HepG2 (cell line): Measurements from ENCODE around the gene CENATAC. TPM values are rescaled to one million over a fixed set of nuclear protein-coding genes. Genes with fewer than 3 reads are reported as not detected.

Experiments used
- ATAC-seq: fragments of 200-7000 bp; cut with Tn5 transposase; 3 replicates; pipeline ENCODE4 v1.9.1; 2020; ENCODE audit warnings: mild to moderate bottlenecking, moderate library complexity
- BruUV-seq: library from RNA; stranded (reverse); fragments of 400-500 nt; replicated peaks from 2 replicates; lab custom pipeline; 2021; lab: Mats Ljungman, UMichigan
- CTCF ChIA-PET: fragments of 300-600 bp; formaldehyde crosslinking; extraction: SDS; loops from one replicate; lab custom pipeline; 2021; ENCODE audit warnings: low total read pairs, inconsistent platforms, low intra/inter-chr PET ratio; lab: Yijun Ruan, JAX
- POLR2A ChIA-PET: fragments of 350-600 bp; sonication (Branson Sonifier 250); formaldehyde crosslinking; loops from one replicate; lab custom pipeline; 2020; ENCODE audit warnings: antibody characterized with exemption, inconsistent platforms; lab: Yijun Ruan, JAX
- DNase-seq: peaks from one replicate; pipeline ENCODE4 v3.0.0-alpha.2; 2015; ENCODE audit warnings: low spot score
- FAIRE-seq: peaks from 3 replicates; lab custom pipeline; 2011; peaks lifted over from hg19 to GRCh38; lab: Jason Lieb, UNC
- H2AFZ ChIP-seq: one replicate; pipeline ENCODE4 v1.6.1; 2011; ENCODE audit warnings: low read length, inconsistent platforms
- H3K27ac ChIP-seq: fragments of 300-600 bp; 3 replicates; pipeline ENCODE4 v1.8.0; 2011; ENCODE audit warnings: mixed run types, mild to moderate bottlenecking, mixed read lengths, low read length, inconsistent platforms; ENCODE audit not compliant: insufficient read depth; ENCODE audit errors: extremely low read length
- H3K27me3 ChIP-seq, 2 experiments: fragments of 200-600 bp in 1 of 2; 2 replicates in 1 of 2; 3 replicates in 1 of 2; pipeline versions ENCODE4 v1.6.0 to v1.8.0; 2011; ENCODE audit warnings: low read length in 2 of 2, mild to moderate bottlenecking in 2 of 2, moderate library complexity in 2 of 2, inconsistent platforms in 1 of 2; ENCODE audit not compliant: insufficient read depth in 2 of 2, control insufficient read depth in 1 of 2
- H3K36me3 ChIP-seq, 2 experiments: fragments of 200-600 bp in 1 of 2; replicated peaks in 1 of 2; 2 replicates in 1 of 2; 3 replicates in 1 of 2; pipeline versions ENCODE4 v1.5.1 to v1.8.0; 2011; ENCODE audit warnings: low read length in 2 of 2, inconsistent platforms in 1 of 2; ENCODE audit not compliant: insufficient read depth in 2 of 2, control insufficient read depth in 1 of 2
- H3K4me1 ChIP-seq: 2 replicates; pipeline ENCODE4 v1.5.1; 2012; ENCODE audit warnings: low read length, inconsistent platforms; ENCODE audit not compliant: insufficient read depth
- H3K4me2 ChIP-seq: 2 replicates; pipeline ENCODE4 v1.6.0; 2011; ENCODE audit warnings: low read depth, low read length, inconsistent platforms
- H3K4me3 ChIP-seq, 3 experiments: fragments of 200-600 bp in 1 of 3; sonication (generic), shearing (Covaris generic) in 1 of 3; replicated peaks in 1 of 3; 2 replicates each; pipeline ENCODE4 v1.5.1; 2011 to 2016; ENCODE audit warnings: low read length in 3 of 3, inconsistent platforms in 2 of 3, low read depth in 2 of 3, mild to moderate bottlenecking in 2 of 3, control low read depth in 1 of 3, mixed read lengths in 1 of 3; ENCODE audit not compliant: insufficient read depth in 1 of 3
- H3K79me2 ChIP-seq: one replicate; pipeline ENCODE4 v1.6.1; 2011; ENCODE audit warnings: low read length, inconsistent platforms; ENCODE audit not compliant: insufficient read depth
- H3K9ac ChIP-seq: 2 replicates; pipeline ENCODE4 v1.6.0; 2011; ENCODE audit warnings: mild to moderate bottlenecking, low read depth, low read length, inconsistent platforms; ENCODE audit not compliant: insufficient read depth
- H3K9me3 ChIP-seq: 2 replicates; pipeline ENCODE4 v1.5.1; 2012; ENCODE audit warnings: mild to moderate bottlenecking, low read length
- H4K20me1 ChIP-seq: 2 replicates; pipeline ENCODE4 v1.6.0; 2011; ENCODE audit warnings: inconsistent platforms, mild to moderate bottlenecking, low read length, moderate library complexity; ENCODE audit not compliant: insufficient read depth
- BORCS8-MEF2B ChIP-seq: sonication (generic); formaldehyde crosslinking; IDR thresholded peaks from 2 replicates; pipeline ENCODE4 v1.8.0; 2022; ENCODE audit warnings: mild to moderate bottlenecking, missing genetic modification reagents
- BRF2 ChIP-seq: sonication (generic); formaldehyde crosslinking; IDR thresholded peaks from 2 replicates; pipeline ENCODE4 v1.8.1; 2022; ENCODE audit warnings: mild to moderate bottlenecking, missing genetic modification reagents
- GATAD1 ChIP-seq: IDR thresholded peaks from 2 replicates; pipeline ENCODE4 v1.6.1; 2016; ENCODE audit warnings: missing genetic modification reagents, missing compliant biosample characterization
- HNRNPL ChIP-seq: fragments of 200-400 bp; formaldehyde crosslinking; IDR thresholded peaks from 2 replicates; pipeline ENCODE4 v1.6.1; 2017; ENCODE audit warnings: mild to moderate bottlenecking, low read depth, low read length
- NR0B2 ChIP-seq: sonication (generic); formaldehyde crosslinking; IDR thresholded peaks from 2 replicates; pipeline ENCODE4 v1.4.0; 2020; ENCODE audit warnings: mild to moderate bottlenecking, missing genetic modification reagents
- NR2C2 ChIP-seq: sonication (generic); formaldehyde crosslinking; IDR thresholded peaks from 2 replicates; pipeline ENCODE4 v1.4.0; 2020; ENCODE audit warnings: missing genetic modification reagents, mild to moderate bottlenecking, moderate library complexity, borderline replicate concordance
- POLR2A ChIP-seq, 2 experiments: IDR thresholded peaks; 2 replicates each; pipeline ENCODE4 v1.6.1; 2011; ENCODE audit warnings: low read depth in 2 of 2, low read length in 2 of 2, mild to moderate bottlenecking in 1 of 2, moderate library complexity in 1 of 2; ENCODE audit not compliant: insufficient read depth in 1 of 2
- RBM39 ChIP-seq: fragments of 200-400 bp; formaldehyde crosslinking; IDR thresholded peaks from one replicate; pipeline ENCODE4 v1.6.1; 2018; ENCODE audit warnings: antibody characterized with exemption, mild to moderate bottlenecking, low read depth, low read length; ENCODE audit not compliant: poor library complexity, severe bottlenecking
- SETDB1 ChIP-seq: sonication (generic); formaldehyde crosslinking; IDR thresholded peaks from 2 replicates; pipeline ENCODE4 v1.5.1; 2020; ENCODE audit warnings: missing genetic modification reagents, mild to moderate bottlenecking, borderline replicate concordance
- SMAD3 ChIP-seq: sonication (generic); formaldehyde crosslinking; IDR thresholded peaks from 2 replicates; pipeline ENCODE4 v1.4.0; 2020; ENCODE audit warnings: missing genetic modification reagents
- SRSF1 ChIP-seq: fragments of 200-400 bp; formaldehyde crosslinking; optimal IDR thresholded peaks from 2 replicates; pipeline ENCODE3; 2017; ENCODE audit warnings: mild to moderate bottlenecking, low read depth, low read length, moderate library complexity
- SRSF9 ChIP-seq: fragments of 200-400 bp; formaldehyde crosslinking; IDR thresholded peaks from 2 replicates; pipeline ENCODE4 v1.6.1; 2018; ENCODE audit warnings: borderline replicate concordance, mild to moderate bottlenecking, low read depth, low read length; ENCODE audit not compliant: insufficient read depth, poor library complexity, severe bottlenecking
- STAT5B ChIP-seq: sonication (generic); formaldehyde crosslinking; IDR thresholded peaks from 2 replicates; pipeline ENCODE4 v1.4.0; 2020; ENCODE audit warnings: missing genetic modification reagents
- ZFP82 ChIP-seq: sonication (generic); formaldehyde crosslinking; IDR thresholded peaks from 2 replicates; pipeline ENCODE4 v1.5.1; 2020; ENCODE audit warnings: mild to moderate bottlenecking, missing genetic modification reagents, borderline replicate concordance
- ZNF18 ChIP-seq: sonication (generic); formaldehyde crosslinking; IDR thresholded peaks from 2 replicates; pipeline ENCODE4 v1.8.0; 2022; ENCODE audit warnings: mild to moderate bottlenecking, missing genetic modification reagents; ENCODE audit not compliant: insufficient replicate concordance
- ZNF546 ChIP-seq: sonication (generic); formaldehyde crosslinking; conservative IDR thresholded peaks from 2 replicates; pipeline ENCODE4 v1.8.1; 2023; ENCODE audit warnings: mild to moderate bottlenecking, missing genetic modification reagents
- ZNF570 ChIP-seq: sonication (generic); formaldehyde crosslinking; IDR thresholded peaks from 2 replicates; pipeline ENCODE4 v1.4.0; 2020; ENCODE audit warnings: mild to moderate bottlenecking, missing genetic modification reagents, borderline replicate concordance
- ZNF776 ChIP-seq: sonication (generic); formaldehyde crosslinking; IDR thresholded peaks from 2 replicates; pipeline ENCODE4 v1.4.0; 2020; ENCODE audit warnings: mild to moderate bottlenecking, missing genetic modification reagents
- ZNF879 ChIP-seq: sonication (generic); formaldehyde crosslinking; IDR thresholded peaks from 2 replicates; pipeline ENCODE4 v1.8.1; 2023; ENCODE audit warnings: missing genetic modification reagents
- WGBS: methylation state at CpG from one replicate; pipeline ENCODE4 v1.1.6; 2017; ENCODE audit warnings: low lambda C conversion rate; 5-methylcytosine and 5-hydroxymethylcytosine counted together
- in situ Hi-C: cut with HindIII; loops from 2 replicates; pipeline ENCODE4 v1.10.0; 2017; ENCODE audit warnings: low pct_unique_long_range_greater_than_20kb; ENCODE audit not compliant: extremely low pct_ligation_motif_present
- intact Hi-C: fragments of 100-400 bp; cut with micrococcal nuclease; formaldehyde crosslinking; loops from one replicate; pipeline ENCODE4 v1.10.0; 2022; ENCODE audit not compliant: unreplicated experiment
- polyA plus RNA-seq, 8 experiments: library from polyadenylated mRNA; depleted of rRNA in 3 of 8; stranded (reverse) in 7 of 8; unstranded in 1 of 8; fragments of >200 nt; fragmentation: Illumina TruSeq in 4 of 8; extraction: Trizol in 4 of 8; gene quantifications; 2 replicates each; pipeline versions ENCODE4 v1.2.1 to v1.2.3, GENCODE V29; 2011 to 2016; ENCODE audit warnings: low read depth in 4 of 8, missing spikeins in 1 of 8, mixed read lengths in 1 of 8; ENCODE audit not compliant: insufficient read depth in 1 of 8
- total RNA-seq, 5 experiments: library from RNA; depleted of rRNA; stranded (reverse); fragments of >200 nt; fragmentation: Illumina TruSeq; extraction: Trizol; gene quantifications; 2 replicates each; pipeline ENCODE4 v1.2.3, GENCODE V29; 2016; ENCODE audit warnings: low read depth in 1 of 5

Gene CENATAC
- total and polyA plus RNA-seq, 2 of the 13 experiments (the other 11 are each of a cell fraction or from before 2014, with no cell fraction given): 21.7 to 25.0 TPM

- no peak for ATAC-seq
- TF ChIP-seq SRSF9: no peak
- TF ChIP-seq BRF2 (CRISPR knock-in tag): no peak
- TF ChIP-seq STAT5B (CRISPR knock-in tag): no peak
- 0 out of 2 replicates have a peak, but pooled peaks have one; percentile 65 for TF ChIP-seq HNRNPL
- peak; percentile 52; the same call in 1 of the 2 replicates for TF ChIP-seq ZNF879 (CRISPR knock-in tag)
- TF ChIP-seq POLR2A (IDR thresholded peaks at IDR 0.05; ENCODE audit: insufficient read depth in 1 of 2, low read depth in 2 of 2, low read length in 2 of 2): peak in 1 of 2 experiments; percentile 21; a peak in 1 of 4 replicates
- TF ChIP-seq GATAD1 (CRISPR knock-in tag): no peak
- TF ChIP-seq NR2C2 (CRISPR knock-in tag): no peak
- no peak for TF ChIP-seq ZFP82 (CRISPR knock-in tag)
- TF ChIP-seq BORCS8-MEF2B (CRISPR knock-in tag): no peak
- TF ChIP-seq ZNF546: 0 out of 2 replicates have a peak, but pooled peaks have one; percentile 12
- no peak for TF ChIP-seq ZNF570
- TF ChIP-seq SETDB1: no peak
- 0 out of 2 replicates have a peak, but pooled peaks have one; percentile 26 for TF ChIP-seq NR0B2 (CRISPR knock-in tag)
- TF ChIP-seq RBM39: no peak
- TF ChIP-seq ZNF776 (CRISPR knock-in tag): no peak
- peak; percentile 65 for TF ChIP-seq SRSF1
- TF ChIP-seq ZNF18 (CRISPR knock-in tag): no peak
- TF ChIP-seq SMAD3 (CRISPR knock-in tag): no peak
Measured at GRCh38 chr11:119027561-119028345, 29.8 kb downstream of the CENATAC start.

More at GRCh38 chr11:119027561-119028345, 29.8 kb downstream of the CENATAC start:
- intact Hi-C loops: no loop called here
- no peak for DNase-seq
- H3K4me2 ChIP-seq: peak overlapping the region; percentile 99
- no peaks in the 10 kb centered on the region; a peak in 1 of 5 replicates for H3K27me3 ChIP-seq
- in situ Hi-C loops: no loop called here
- H3K4me1 ChIP-seq: peaks cover 81% of the 10 kb centered on the region
- no peaks in the 10 kb centered on the region for H3K9me3 ChIP-seq
- peaks cover 5% of the 10 kb centered on the region; the same call in 1 of the 2 replicates for H4K20me1 ChIP-seq
- no peak for FAIRE-seq
- WGBS: 100% methylated on average over 1 of the region's 9 CpGs
- no peak overlapping the region for H2AFZ ChIP-seq
- peaks cover 4% of the 10 kb centered on the region in 2 experiments; a peak in 2 of 5 replicates for H3K36me3 ChIP-seq
- peak overlapping the region; percentile 74 to 82 (median 79) for H3K4me3 ChIP-seq
- POLR2A ChIA-PET: interaction anchor here (1.4 to 4.8 kb wide), 4 partner anchors 9 to 40 kb away, joined by 4 to 45 read pairs (median 8); partner anchors contain the start of genes CENATAC, HYOU1, RPS25 and TRAPPC4
- no TSS peak for BruUV-seq
- CTCF ChIA-PET: no interaction called here
- H3K9ac ChIP-seq: peak overlapping the region; percentile 77
- H3K27ac ChIP-seq: peak overlapping the region; percentile 77
- peaks cover 53% of the 10 kb centered on the region for H3K79me2 ChIP-seq
